HG03135 (cell line): ENCODE data around the gene ALX1.

Experiments used
- ATAC-seq: cut with Tn5 transposase; IDR thresholded peaks from one replicate; pipeline ENCODE4 v1.9.1; 2021; ENCODE audit warnings: mild to moderate bottlenecking, moderate library complexity; ENCODE audit not compliant: unreplicated experiment

ALX1 gene

GRCh38 chr12:85280165-85280983, at the start of gene ALX1:
TSS of gene ALX1 (plus strand) at chr12:85280220. CDS start at chr12:85280262, 42 bp downstream.
- ATAC-seq = no peak

- ATAC-seq = no peak
Measured at GRCh38 chr12:85237327-85237726, 42.7 kb upstream of the ALX1 start.

GRCh38 chr12:85244561-85244960, 35.5 kb upstream of the ALX1 start:
- ATAC-seq = no peak

GRCh38 chr12:85253853-85254252, 26.2 kb upstream of the ALX1 start:
- no peak for ATAC-seq

GRCh38 chr12:85257671-85258070, 22.3 kb upstream of the ALX1 start:
- no peak for ATAC-seq

- ATAC-seq = no peak
Measured at GRCh38 chr12:85260447-85260846, 19.6 kb upstream of the ALX1 start.

- no peak for ATAC-seq
Measured at GRCh38 chr12:85260896-85261295, 19.1 kb upstream of the ALX1 start.

GRCh38 chr12:85266356-85266755, 13.7 kb upstream of the ALX1 start:
- no peak for ATAC-seq

GRCh38 chr12:85273381-85274314, 6.4 kb upstream of the ALX1 start:
- no peak for ATAC-seq

- no peak for ATAC-seq
Measured at GRCh38 chr12:85274315-85274651, 5.7 kb upstream of the ALX1 start.

GRCh38 chr12:85275374-85275773, 4.6 kb upstream of the ALX1 start:
- no peak for ATAC-seq

GRCh38 chr12:85277191-85277590, 2.8 kb upstream of the ALX1 start:
- ATAC-seq = no peak

GRCh38 chr12:85277900-85278597, 2.0 kb upstream of the ALX1 start:
- no peak for ATAC-seq

- ATAC-seq = no peak
Measured at GRCh38 chr12:85278598-85279448, 1.2 kb upstream of the ALX1 start.

GRCh38 chr12:85279449-85280164, 413 bp upstream of the ALX1 start:
- ATAC-seq = no peak

GRCh38 chr12:85280984-85281630, 1.1 kb downstream of the ALX1 start:
- no peak for ATAC-seq

- no peak for ATAC-seq
Measured at GRCh38 chr12:85281636-85282312, 1.8 kb downstream of the ALX1 start.

- ATAC-seq = no peak
Measured at GRCh38 chr12:85283560-85283959, 3.5 kb downstream of the ALX1 start.

- ATAC-seq = no peak
Measured at GRCh38 chr12:85296362-85296761, 16.3 kb downstream of the ALX1 start.
